HG02973 (cell line): ENCODE measurements around the gene TMEM82.

Experiments used
- ATAC-seq: cut with Tn5 transposase; IDR thresholded peaks from one replicate; pipeline ENCODE4 v1.9.1; 2021; ENCODE audit warnings: moderate library complexity; ENCODE audit not compliant: unreplicated experiment

The TMEM82 gene

GRCh38 chr1:15719381-15720120 is 22.7 kb upstream of the TMEM82 start:
- ATAC-seq: no peak

- ATAC-seq: no peak
Measured at GRCh38 chr1:15720861-15721260, 21.4 kb upstream of the TMEM82 start.

- ATAC-seq: no peak
Measured at GRCh38 chr1:15722411-15722810, 19.9 kb upstream of the TMEM82 start.

GRCh38 chr1:15722836-15723532 is 19.3 kb upstream of the TMEM82 start:
- ATAC-seq: no peak

GRCh38 chr1:15723631-15724246 is 18.6 kb upstream of the TMEM82 start:
- ATAC-seq: no peak

GRCh38 chr1:15724949-15725880 is 17.1 kb upstream of the TMEM82 start:
- ATAC-seq: no peak

- no peak for ATAC-seq
Measured at GRCh38 chr1:15726508-15726907, 15.8 kb upstream of the TMEM82 start.

- ATAC-seq: no peak
Measured at GRCh38 chr1:15727021-15727420, 15.3 kb upstream of the TMEM82 start.

GRCh38 chr1:15727424-15727823 is 14.9 kb upstream of the TMEM82 start:
- ATAC-seq: no peak

GRCh38 chr1:15727866-15728534 is 14.3 kb upstream of the TMEM82 start:
- ATAC-seq: no peak

- no peak for ATAC-seq
Measured at GRCh38 chr1:15728937-15729657, 13.2 kb upstream of the TMEM82 start.

GRCh38 chr1:15730423-15730822 is 11.9 kb upstream of the TMEM82 start:
- ATAC-seq: no peak

- ATAC-seq: no peak
Measured at GRCh38 chr1:15730936-15731335, 11.4 kb upstream of the TMEM82 start.

GRCh38 chr1:15731735-15732685 is 10.3 kb upstream of the TMEM82 start:
- no peak for ATAC-seq

- ATAC-seq: no peak
Measured at GRCh38 chr1:15732686-15733081, 9.6 kb upstream of the TMEM82 start.

GRCh38 chr1:15733218-15733725 is 9.0 kb upstream of the TMEM82 start:
- no peak for ATAC-seq

GRCh38 chr1:15733726-15734226 is 8.5 kb upstream of the TMEM82 start:
- ATAC-seq: no peak

GRCh38 chr1:15734296-15734695 is 8.0 kb upstream of the TMEM82 start:
- ATAC-seq: no peak
